Trophoblast cell (in vitro differentiated cells and primary cell): ENCODE measurements around the gene ROR1.

ENCODE experiments used
- DNase-seq, 2 donors: peaks; one replicate each; pipeline ENCODE4 v3.0.0-alpha.2; 2016
- H2AFZ ChIP-seq: 2 replicates; pipeline ENCODE4 v1.6.1; 2013; ENCODE audit warnings: low read length, moderate library complexity, mild to moderate bottlenecking; ENCODE audit not compliant: insufficient read depth, poor library complexity
- H2AK5ac ChIP-seq: 2 replicates; pipeline ENCODE4 v1.6.1; 2013; ENCODE audit warnings: mild to moderate bottlenecking, low read length
- H2BK120ac ChIP-seq: 2 replicates; pipeline ENCODE4 v1.6.1; 2013; ENCODE audit warnings: low read length, mild to moderate bottlenecking, moderate library complexity; ENCODE audit not compliant: insufficient read depth, poor library complexity
- H2BK12ac ChIP-seq: 2 replicates; pipeline ENCODE4 v1.6.1; 2013; ENCODE audit warnings: mild to moderate bottlenecking, low read length, moderate library complexity
- H2BK5ac ChIP-seq: 2 replicates; pipeline ENCODE4 v1.6.1; 2013; ENCODE audit warnings: low read length, low read depth, moderate library complexity, mild to moderate bottlenecking; ENCODE audit not compliant: poor library complexity
- H3K14ac ChIP-seq: 2 replicates; pipeline ENCODE4 v1.6.1; 2013; ENCODE audit warnings: mild to moderate bottlenecking, low read length
- H3K18ac ChIP-seq: 2 replicates; pipeline ENCODE4 v1.6.1; 2013; ENCODE audit warnings: mild to moderate bottlenecking, low read length
- H3K23ac ChIP-seq: 2 replicates; pipeline ENCODE4 v1.6.1; 2013; ENCODE audit warnings: low read length
- H3K27ac ChIP-seq: 2 replicates; pipeline ENCODE4 v1.5.1; 2013; ENCODE audit warnings: low read depth, mild to moderate bottlenecking, inconsistent platforms, low read length, moderate library complexity
- H3K27me3 ChIP-seq: 2 replicates; pipeline ENCODE4 v1.6.1; 2013; ENCODE audit warnings: inconsistent platforms, mild to moderate bottlenecking, low read length, moderate library complexity; ENCODE audit not compliant: insufficient read depth
- H3K36me3 ChIP-seq, 2 experiments: 1 replicate in 1 of 2; 2 replicates in 1 of 2; pipeline ENCODE4 v1.6.1; 2013; ENCODE audit warnings: low read length in 2 of 2, mild to moderate bottlenecking in 2 of 2, moderate library complexity in 1 of 2; ENCODE audit not compliant: insufficient read depth in 2 of 2, control insufficient read depth in 1 of 2
- H3K4ac ChIP-seq: 2 replicates; pipeline ENCODE4 v1.6.1; 2013; ENCODE audit warnings: low read depth, mild to moderate bottlenecking, low read length, moderate library complexity
- H3K4me1 ChIP-seq, 2 experiments: 1 replicate in 1 of 2; 2 replicates in 1 of 2; pipeline ENCODE4 v1.6.1; 2013; ENCODE audit warnings: low read length in 2 of 2, mild to moderate bottlenecking in 2 of 2, moderate library complexity in 1 of 2; ENCODE audit not compliant: insufficient read depth in 2 of 2, control insufficient read depth in 1 of 2
- H3K4me2 ChIP-seq: 2 replicates; pipeline ENCODE4 v1.6.1; 2013; ENCODE audit warnings: inconsistent platforms, mild to moderate bottlenecking, low read length, moderate library complexity
- H3K4me3 ChIP-seq: 2 replicates; pipeline ENCODE4 v1.5.1; 2013; ENCODE audit warnings: mild to moderate bottlenecking, low read depth, low read length, inconsistent platforms
- H3K79me1 ChIP-seq: one replicate; pipeline ENCODE4 v1.6.1; 2013; ENCODE audit warnings: low read length
- H3K79me2 ChIP-seq: 2 replicates; pipeline ENCODE4 v1.6.1; 2013; ENCODE audit warnings: low read length, mild to moderate bottlenecking; ENCODE audit not compliant: control insufficient read depth, insufficient read depth, poor library complexity
- H3K9ac ChIP-seq: 2 replicates; pipeline ENCODE4 v1.6.1; 2013; ENCODE audit warnings: mild to moderate bottlenecking, low read length
- H3K9me3 ChIP-seq: 2 replicates; pipeline ENCODE4 v1.6.1; 2013; ENCODE audit warnings: low read depth, mild to moderate bottlenecking, control low read depth, inconsistent platforms, low read length; ENCODE audit not compliant: insufficient read depth
- H4K12ac ChIP-seq: 2 replicates; pipeline ENCODE4 v1.6.1; 2013; ENCODE audit warnings: low read depth, mild to moderate bottlenecking, low read length, moderate library complexity
- H4K8ac ChIP-seq: 2 replicates; pipeline ENCODE4 v1.6.1; 2013; ENCODE audit warnings: low read depth, mild to moderate bottlenecking, low read length, moderate library complexity
- H4K91ac ChIP-seq: one replicate; pipeline ENCODE4 v1.6.1; 2013; ENCODE audit warnings: low read depth, mild to moderate bottlenecking, low read length, moderate library complexity
- WGBS: extraction: QIAGEN DNeasy Blood & Tissue Kit; methylation state at CpG from one replicate; pipeline ENCODE4 v1.1.7; 2013; ENCODE audit warnings: missing lambda C conversion rate; ENCODE audit not compliant: insufficient read length, insufficient coverage; ENCODE audit errors: extremely low coverage; 5-methylcytosine and 5-hydroxymethylcytosine counted together

The ROR1 gene

DNA sequence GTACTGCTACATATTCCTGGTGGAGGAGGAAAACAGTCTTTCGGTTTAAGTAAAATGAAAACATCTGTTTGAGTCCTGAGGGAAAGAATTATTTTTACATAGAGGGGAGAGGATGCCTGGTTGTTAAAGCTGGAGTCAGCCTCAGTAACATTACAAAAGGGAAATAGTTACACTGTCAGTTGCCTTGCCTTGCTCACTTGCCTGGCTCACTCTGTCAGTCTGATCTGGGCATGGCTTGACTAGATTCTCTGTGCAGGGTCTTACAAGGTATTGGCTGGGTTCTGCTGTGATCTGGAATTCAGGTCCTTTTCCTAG lies 421.2 kb downstream of the ROR1 start:
- Histone ChIP-seq H3K79me1 (no peaks in the 10 kb centered on the region), H3K4me2 (no peak overlapping the region), H4K8ac (no peak overlapping the region), H2BK12ac (no peak overlapping the region), H3K4me1 (no peaks in the 10 kb centered on the region), H3K23ac (no peak overlapping the region), H2BK120ac (no peak overlapping the region), H3K27ac (no peak overlapping the region), H3K9ac (no peak overlapping the region), H3K9me3 (peaks cover 10% of the 10 kb centered on the region), H3K79me2 (no peaks in the 10 kb centered on the region), H3K4ac (no peak overlapping the region), H3K36me3 (no peaks in the 10 kb centered on the region), H3K18ac (no peak overlapping the region), H3K27me3 (no peaks in the 10 kb centered on the region), H2AFZ (no peak overlapping the region), H4K91ac (no peak overlapping the region), H3K14ac (no peak overlapping the region), H4K12ac (no peak overlapping the region), H3K4me3 (no peak overlapping the region), H2BK5ac (no peak overlapping the region), H2AK5ac (no peak overlapping the region)
- DNase-seq = no peak
- no CpG with 5 or more reads among the region's 1 CpG for WGBS

DNA sequence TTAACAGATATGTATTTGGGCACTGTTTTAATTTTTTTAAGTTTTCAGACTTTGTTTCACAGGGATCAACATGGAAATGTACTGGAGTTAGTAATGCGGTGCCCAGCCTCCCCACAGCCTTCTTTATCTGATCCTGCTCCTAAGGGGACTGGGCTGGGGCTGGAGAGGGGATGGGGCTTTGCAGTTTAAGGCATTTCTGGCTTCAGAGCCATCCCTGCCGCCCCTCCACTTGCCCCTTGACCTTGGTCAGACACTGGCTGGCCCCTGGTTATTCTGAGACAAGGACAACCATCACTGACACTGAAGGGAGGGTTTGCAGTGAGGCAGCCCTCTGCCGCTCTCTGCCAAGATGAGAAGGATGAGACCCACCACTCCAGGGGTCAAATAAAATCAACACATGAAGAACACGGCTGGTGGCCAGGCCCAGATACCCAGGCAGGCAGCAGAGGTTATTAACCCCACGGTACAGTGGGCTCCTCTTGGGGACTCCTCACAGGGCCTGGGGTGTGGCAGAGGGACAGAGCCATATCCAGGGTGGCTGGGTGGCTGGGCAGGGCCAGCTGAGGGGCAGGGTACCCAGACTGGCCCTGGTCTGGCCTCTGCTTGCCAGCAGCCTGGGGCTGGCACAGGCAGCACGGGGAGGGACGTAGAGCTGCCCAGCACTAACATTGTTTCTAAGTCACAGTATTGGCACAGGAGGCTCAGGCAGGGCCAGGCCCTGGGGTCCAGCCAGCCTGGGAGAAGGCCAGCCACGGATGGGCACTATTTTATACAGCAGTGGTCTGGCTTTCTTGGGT lies 422.5 kb downstream of the ROR1 start:
- no CpG with 5 or more reads among the region's 8 CpGs for WGBS
- H3K27me3 ChIP-seq = no peaks in the 10 kb centered on the region

DNA sequence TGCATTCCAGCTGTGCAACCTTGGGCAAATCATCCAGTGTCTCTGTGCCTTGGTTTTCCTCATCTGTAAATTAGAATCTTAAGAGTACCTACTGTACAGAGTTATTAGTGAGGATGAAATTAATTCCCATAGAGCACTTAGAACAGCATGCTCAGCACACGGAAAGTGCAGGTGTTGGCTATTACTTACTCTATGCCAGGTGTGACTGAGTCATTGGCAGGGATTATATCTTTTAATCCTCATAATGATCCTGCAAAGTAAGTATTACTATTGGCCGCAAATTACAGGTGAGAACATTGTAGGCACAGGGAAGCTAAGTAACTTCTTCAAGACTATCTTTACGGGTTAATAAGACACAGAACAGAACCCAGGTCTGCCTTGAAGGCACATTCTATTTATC lies 423.3 kb downstream of the ROR1 start:
- no peak overlapping the region for H3K4ac ChIP-seq
- H3K14ac ChIP-seq = no peak overlapping the region
- H3K27me3 ChIP-seq = no peaks in the 10 kb centered on the region
- H2BK12ac ChIP-seq = no peak overlapping the region
- H3K36me3 ChIP-seq = no peaks in the 10 kb centered on the region
- no peak overlapping the region for H4K12ac ChIP-seq
- DNase-seq = no peak
- peaks cover 2% of the 10 kb centered on the region for H3K9me3 ChIP-seq
- H3K27ac ChIP-seq = no peak overlapping the region
- no peak overlapping the region for H3K18ac ChIP-seq
- H3K79me1 ChIP-seq = no peaks in the 10 kb centered on the region
- H3K9ac ChIP-seq = no peak overlapping the region
- no peak overlapping the region for H2BK120ac ChIP-seq
- H3K79me2 ChIP-seq = no peaks in the 10 kb centered on the region
- H3K4me1 ChIP-seq = no peaks in the 10 kb centered on the region
- H4K91ac ChIP-seq = no peak overlapping the region
- H4K8ac ChIP-seq = no peak overlapping the region
- H3K4me3 ChIP-seq = no peak overlapping the region
- no peak overlapping the region for H2AK5ac ChIP-seq
- no peak overlapping the region for H3K23ac ChIP-seq
- no CpG with 5 or more reads among the region's 3 CpGs for WGBS
- H2BK5ac ChIP-seq = no peak overlapping the region
- no peak overlapping the region for H2AFZ ChIP-seq
- H3K4me2 ChIP-seq = no peak overlapping the region

More for the DNA sequence above, 422.5 kb downstream of the ROR1 start:
- Histone ChIP-seq H3K4me2 (no peak overlapping the region), H3K4ac (no peak overlapping the region), H3K4me1 (no peaks in the 10 kb centered on the region), H4K91ac (no peak overlapping the region), H3K9me3 (peaks cover 7% of the 10 kb centered on the region), H2BK12ac (no peak overlapping the region), H3K79me2 (no peaks in the 10 kb centered on the region), H3K4me3 (no peak overlapping the region), H2AFZ (no peak overlapping the region), H3K18ac (no peak overlapping the region), H3K79me1 (no peaks in the 10 kb centered on the region), H3K27ac (no peak overlapping the region), H3K14ac (no peak overlapping the region), H3K36me3 (no peaks in the 10 kb centered on the region), H4K8ac (no peak overlapping the region), H4K12ac (no peak overlapping the region), H2AK5ac (no peak overlapping the region), H2BK120ac (no peak overlapping the region), H3K9ac (no peak overlapping the region), H3K23ac (no peak overlapping the region), H2BK5ac (no peak overlapping the region)
- DNase-seq = no peak

DNA sequence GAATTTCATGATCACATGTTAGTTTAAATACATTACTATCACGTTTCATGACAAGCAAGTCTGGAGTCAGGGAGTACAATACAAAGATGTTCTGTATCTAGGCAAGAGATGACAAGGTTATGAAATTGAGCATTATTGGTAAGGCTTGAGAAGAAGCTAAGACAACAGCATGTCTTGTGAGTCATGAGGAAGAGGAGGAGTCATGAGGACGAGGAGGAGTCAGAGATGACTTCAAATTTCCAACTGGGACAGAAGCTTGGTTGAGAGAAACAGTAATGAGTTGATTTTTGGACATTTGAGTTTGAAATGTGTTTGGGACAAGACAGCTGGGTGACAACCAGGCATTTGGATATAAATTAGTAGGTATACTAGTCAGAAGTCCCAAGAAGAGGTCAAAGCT lies 425.3 kb downstream of the ROR1 start:
- Histone ChIP-seq H3K4me2 (no peak overlapping the region), H3K27ac (no peak overlapping the region), H3K36me3 (no peaks in the 10 kb centered on the region), H2BK5ac (no peak overlapping the region), H3K23ac (no peak overlapping the region), H4K8ac (no peak overlapping the region), H2AFZ (no peak overlapping the region), H4K91ac (no peak overlapping the region), H3K14ac (no peak overlapping the region), H3K4ac (no peak overlapping the region), H2BK120ac (no peak overlapping the region), H3K4me3 (no peak overlapping the region), H3K79me1 (no peaks in the 10 kb centered on the region), H3K4me1 (no peaks in the 10 kb centered on the region), H3K9ac (no peak overlapping the region), H2AK5ac (no peak overlapping the region), H3K79me2 (no peaks in the 10 kb centered on the region), H3K18ac (no peak overlapping the region), H4K12ac (no peak overlapping the region), H3K9me3 (no peaks in the 10 kb centered on the region), H2BK12ac (no peak overlapping the region), H3K27me3 (no peaks in the 10 kb centered on the region)
- DNase-seq = no peak
- no CpG with 5 or more reads among the region's 2 CpGs for WGBS
